Measurements from ENCODE around the gene OGDHL. TPM values are rescaled to one million over a fixed set of nuclear protein-coding genes. Genes with fewer than 3 reads are reported as not detected.

Gene OGDHL
- total and polyA plus RNA-seq, 2 donors from 2014 or later, result 82.8 to 247 TPM

GRCh38 chr10:49713266-49713665 lies 48.9 kb downstream of the OGDHL start:
- H3K4me3 ChIP-seq (ENCODE audit: low read length in 3 of 3), result no peak overlapping the region
- no peaks in the 10 kb centered on the region for H3K9me3 ChIP-seq (ENCODE audit: control insufficient read depth in 2 of 3, insufficient read depth in 1 of 3, low read length in 3 of 3)
- no peak for DNase-seq
- no peak overlapping the region for H3K9ac ChIP-seq (ENCODE audit: low read length in 3 of 3)
- H3K36me3 ChIP-seq (ENCODE audit: control insufficient read depth in 2 of 3, insufficient read depth in 3 of 3, low read length in 3 of 3), result no peaks in the 10 kb centered on the region
- no peaks in the 10 kb centered on the region for H3K4me1 ChIP-seq (ENCODE audit: control insufficient read depth in 2 of 3, insufficient read depth in 2 of 3, low read depth in 1 of 3, low read length in 3 of 3)
- TF ChIP-seq CTCF (IDR thresholded peaks at IDR 0.05; ENCODE audit: borderline replicate concordance, extremely low read depth, insufficient read depth), result no peak
- H3K27me3 ChIP-seq (ENCODE audit: control insufficient read depth, insufficient read depth, low read length), result no peaks in the 10 kb centered on the region
- no peak overlapping the region for H3K27ac ChIP-seq (ENCODE audit: low read depth in 2 of 2, low read length in 2 of 2)
- intact Hi-C loops (cut with DNase I), result no loop called here
- no peak for FAIRE-seq

- H3K4me3 ChIP-seq (ENCODE audit: low read length in 3 of 3), result no peak overlapping the region
- DNase-seq, result no peak
- H3K36me3 ChIP-seq (ENCODE audit: control insufficient read depth in 2 of 3, insufficient read depth in 3 of 3, low read length in 3 of 3), result no peaks in the 10 kb centered on the region
- H3K27me3 ChIP-seq (ENCODE audit: control insufficient read depth, insufficient read depth, low read length), result no peaks in the 10 kb centered on the region
- no peak for TF ChIP-seq CTCF (IDR thresholded peaks at IDR 0.05; ENCODE audit: borderline replicate concordance, extremely low read depth, insufficient read depth)
- no peaks in the 10 kb centered on the region for H3K9me3 ChIP-seq (ENCODE audit: control insufficient read depth in 2 of 3, insufficient read depth in 1 of 3, low read length in 3 of 3)
- H3K27ac ChIP-seq (ENCODE audit: low read depth in 2 of 2, low read length in 2 of 2), result no peak overlapping the region
- no peak for FAIRE-seq
- no peak overlapping the region for H3K9ac ChIP-seq (ENCODE audit: low read length in 3 of 3)
- intact Hi-C loops (cut with DNase I), result no loop called here
- no peaks in the 10 kb centered on the region for H3K4me1 ChIP-seq (ENCODE audit: control insufficient read depth in 2 of 3, insufficient read depth in 2 of 3, low read depth in 1 of 3, low read length in 3 of 3)
Observed at GRCh38 chr10:49711481-49711880, 50.6 kb downstream of the OGDHL start.

GRCh38 chr10:49710966-49711365 lies 51.2 kb downstream of the OGDHL start:
- FAIRE-seq, result no peak

More at GRCh38 chr10:49710966-49711365, 51.2 kb downstream of the OGDHL start:
- DNase-seq, result no peak
- no peak for TF ChIP-seq CTCF (IDR thresholded peaks at IDR 0.05; ENCODE audit: borderline replicate concordance, extremely low read depth, insufficient read depth)
- Histone ChIP-seq H3K9ac (ENCODE audit: low read length in 3 of 3) (no peak overlapping the region), H3K9me3 (ENCODE audit: control insufficient read depth in 2 of 3, insufficient read depth in 1 of 3, low read length in 3 of 3) (peaks cover 0 to 4% (median 0%) of the 10 kb centered on the region in 3 donors), H3K4me1 (ENCODE audit: control insufficient read depth in 2 of 3, insufficient read depth in 2 of 3, low read depth in 1 of 3, low read length in 3 of 3) (no peaks in the 10 kb centered on the region), H3K4me3 (ENCODE audit: low read length in 3 of 3) (no peak overlapping the region), H3K27me3 (ENCODE audit: control insufficient read depth, insufficient read depth, low read length) (no peaks in the 10 kb centered on the region), H3K36me3 (ENCODE audit: control insufficient read depth in 2 of 3, insufficient read depth in 3 of 3, low read length in 3 of 3) (no peaks in the 10 kb centered on the region), H3K27ac (ENCODE audit: low read depth in 2 of 2, low read length in 2 of 2) (no peak overlapping the region)
- intact Hi-C loops (cut with DNase I), result no loop called here

Data from kidney (tissue), 14 donors.